ENCODE measurements around the gene WBP1L.

- TF ChIP-seq POLR2A (IDR thresholded peaks at IDR 0.05): no peak
- TF ChIP-seq, protein P1, sequence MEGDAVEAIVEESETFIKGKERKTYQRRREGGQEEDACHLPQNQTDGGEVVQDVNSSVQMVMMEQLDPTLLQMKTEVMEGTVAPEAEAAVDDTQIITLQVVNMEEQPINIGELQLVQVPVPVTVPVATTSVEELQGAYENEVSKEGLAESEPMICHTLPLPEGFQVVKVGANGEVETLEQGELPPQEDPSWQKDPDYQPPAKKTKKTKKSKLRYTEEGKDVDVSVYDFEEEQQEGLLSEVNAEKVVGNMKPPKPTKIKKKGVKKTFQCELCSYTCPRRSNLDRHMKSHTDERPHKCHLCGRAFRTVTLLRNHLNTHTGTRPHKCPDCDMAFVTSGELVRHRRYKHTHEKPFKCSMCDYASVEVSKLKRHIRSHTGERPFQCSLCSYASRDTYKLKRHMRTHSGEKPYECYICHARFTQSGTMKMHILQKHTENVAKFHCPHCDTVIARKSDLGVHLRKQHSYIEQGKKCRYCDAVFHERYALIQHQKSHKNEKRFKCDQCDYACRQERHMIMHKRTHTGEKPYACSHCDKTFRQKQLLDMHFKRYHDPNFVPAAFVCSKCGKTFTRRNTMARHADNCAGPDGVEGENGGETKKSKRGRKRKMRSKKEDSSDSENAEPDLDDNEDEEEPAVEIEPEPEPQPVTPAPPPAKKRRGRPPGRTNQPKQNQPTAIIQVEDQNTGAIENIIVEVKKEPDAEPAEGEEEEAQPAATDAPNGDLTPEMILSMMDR (IDR thresholded peaks at IDR 0.05): no peak
Observed at GRCh38 chr10:102775201-102775934, 31.6 kb downstream of the WBP1L start.

Data from tibial nerve (tissue), 3 donors.